Neuronal stem cell (in vitro differentiated cells): ENCODE data around the gene MACF1.

Source experiments
- DNase-seq: peaks from one replicate; pipeline ENCODE4 v3.0.0-alpha.2; 2013; ENCODE audit warnings: low spot score
- H2AFZ ChIP-seq: one replicate; pipeline ENCODE4 v1.6.1; 2013; ENCODE audit warnings: mild to moderate bottlenecking, low read length, inconsistent platforms
- H2AK5ac ChIP-seq: 2 replicates; pipeline ENCODE4 v1.6.1; 2013; ENCODE audit warnings: low read depth, mild to moderate bottlenecking, inconsistent platforms, low read length, moderate library complexity, mixed read lengths
- H2BK120ac ChIP-seq: 2 replicates; pipeline ENCODE4 v1.6.1; 2013; ENCODE audit warnings: low read depth, mild to moderate bottlenecking, inconsistent platforms, low read length, moderate library complexity, mixed read lengths
- H2BK12ac ChIP-seq: one replicate; pipeline ENCODE4 v1.6.1; 2013; ENCODE audit warnings: low read length, inconsistent platforms
- H2BK15ac ChIP-seq: 2 replicates; pipeline ENCODE4 v1.6.1; 2013; ENCODE audit warnings: mild to moderate bottlenecking, low read length, inconsistent platforms, mixed read lengths
- H2BK5ac ChIP-seq: one replicate; pipeline ENCODE4 v1.6.1; 2013; ENCODE audit warnings: inconsistent platforms, mild to moderate bottlenecking, low read length, moderate library complexity
- H3K14ac ChIP-seq: one replicate; pipeline ENCODE4 v1.6.1; 2013; ENCODE audit warnings: low read length, inconsistent platforms
- H3K18ac ChIP-seq: 2 replicates; pipeline ENCODE4 v1.6.1; 2013; ENCODE audit warnings: low read length, inconsistent platforms
- H3K23ac ChIP-seq: 2 replicates; pipeline ENCODE4 v1.6.1; 2013; ENCODE audit warnings: low read depth, mild to moderate bottlenecking, mixed read lengths, low read length, inconsistent platforms; ENCODE audit not compliant: poor library complexity
- H3K27ac ChIP-seq: replicated peaks from 3 replicates; pipeline ENCODE4 v1.5.1; 2013; ENCODE audit warnings: low read length, inconsistent platforms
- H3K27me3 ChIP-seq, 3 experiments: 2 replicates each; pipeline ENCODE4 v1.6.1; 2013; ENCODE audit warnings: low read length in 3 of 3, mild to moderate bottlenecking in 2 of 3, inconsistent platforms in 1 of 3, low read depth in 1 of 3, mixed read lengths in 1 of 3, moderate library complexity in 1 of 3; ENCODE audit not compliant: control insufficient read depth in 3 of 3, insufficient read depth in 3 of 3
- H3K36me3 ChIP-seq, 2 donors: replicated peaks in 1 of 2; 2 replicates each; pipeline ENCODE4 v1.6.1; 2013; ENCODE audit warnings: low read length in 2 of 2; ENCODE audit not compliant: control insufficient read depth in 2 of 2, insufficient read depth in 2 of 2
- H3K4ac ChIP-seq: 2 replicates; pipeline ENCODE4 v1.6.1; 2013; ENCODE audit warnings: inconsistent platforms, mild to moderate bottlenecking, low read length, moderate library complexity
- H3K4me1 ChIP-seq, 2 donors: 1 replicate in 1 of 2; 2 replicates in 1 of 2; pipeline ENCODE4 v1.6.1; 2013; ENCODE audit warnings: low read length in 2 of 2, low read depth in 1 of 2; ENCODE audit not compliant: control insufficient read depth in 2 of 2, insufficient read depth in 1 of 2
- H3K4me2 ChIP-seq: one replicate; pipeline ENCODE4 v1.6.1; 2013; ENCODE audit warnings: mild to moderate bottlenecking, low read length, inconsistent platforms; ENCODE audit not compliant: insufficient read depth, poor library complexity, severe bottlenecking
- H3K4me3 ChIP-seq, 2 donors: 2 replicates each; pipeline ENCODE4 v1.5.1; 2013; ENCODE audit warnings: low read length in 2 of 2, mild to moderate bottlenecking in 2 of 2, inconsistent platforms in 1 of 2, moderate library complexity in 1 of 2
- H3K79me1 ChIP-seq: one replicate; pipeline ENCODE4 v1.6.1; 2013; ENCODE audit warnings: low read depth, mild to moderate bottlenecking, inconsistent platforms, low read length, moderate library complexity
- H3K9ac ChIP-seq: one replicate; pipeline ENCODE4 v1.6.1; 2013; ENCODE audit warnings: mild to moderate bottlenecking, low read depth, low read length, inconsistent platforms; ENCODE audit not compliant: poor library complexity
- H3K9me3 ChIP-seq, 2 donors: replicated peaks in 1 of 2; 2 replicates each; pipeline versions ENCODE3 to v1.6.1; 2013; ENCODE audit warnings: low read length in 2 of 2, mild to moderate bottlenecking in 2 of 2, inconsistent platforms in 1 of 2, low read depth in 1 of 2, mixed read lengths in 1 of 2, moderate library complexity in 1 of 2; ENCODE audit not compliant: control insufficient read depth in 2 of 2, insufficient read depth in 1 of 2
- H4K8ac ChIP-seq: one replicate; pipeline ENCODE4 v1.6.1; 2013; ENCODE audit warnings: low read depth, mild to moderate bottlenecking, inconsistent platforms, low read length, moderate library complexity
- H4K91ac ChIP-seq: one replicate; pipeline ENCODE4 v1.6.1; 2013; ENCODE audit warnings: low read length, low read depth, mild to moderate bottlenecking, inconsistent platforms; ENCODE audit not compliant: poor library complexity
- WGBS, 2 donors: extraction: QIAGEN DNeasy Blood & Tissue Kit; methylation state at CpG; one replicate each; pipeline ENCODE4 v1.1.7; 2013; ENCODE audit warnings: missing lambda C conversion rate in 2 of 2, mixed read lengths in 1 of 2; ENCODE audit not compliant: insufficient read length in 2 of 2, insufficient replicate concordance in 1 of 2; ENCODE audit errors: extremely low coverage in 2 of 2; 5-methylcytosine and 5-hydroxymethylcytosine counted together

The MACF1 gene

DNA sequence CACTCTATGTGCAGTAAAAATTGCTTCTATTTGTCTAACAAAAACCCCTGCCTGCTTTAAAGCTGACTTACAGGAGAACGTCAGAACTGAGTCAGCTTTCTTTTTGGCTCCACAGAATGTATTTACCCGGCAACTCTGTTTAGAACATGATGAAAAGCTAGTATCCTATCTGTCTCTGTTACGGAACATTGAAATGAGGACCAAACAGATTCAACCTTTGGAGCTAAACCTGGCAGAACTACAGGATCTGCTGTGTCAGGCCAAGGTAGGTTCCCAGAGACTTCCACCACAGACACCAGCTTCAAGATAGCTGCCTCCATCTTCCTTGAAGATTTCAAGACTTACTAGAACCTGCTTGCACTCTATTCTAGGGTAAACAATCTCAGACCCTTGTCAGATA, 132.6 kb downstream of the MACF1 start:
- DNase-seq: no peak
- Histone ChIP-seq H3K9me3 (no peaks in the 10 kb centered on the region), H3K36me3 (peaks cover 35 to 97% of the 10 kb centered on the region in 2 donors), H3K27me3 (no peaks in the 10 kb centered on the region), H3K4ac (no peak overlapping the region), H3K4me2 (no peak overlapping the region), H2BK5ac (no peak overlapping the region), H2AK5ac (no peak overlapping the region), H2BK12ac (no peak overlapping the region), H2BK15ac (no peak overlapping the region), H3K14ac (no peak overlapping the region), H3K23ac (no peak overlapping the region), H2AFZ (no peak overlapping the region), H3K9ac (no peak overlapping the region), H3K27ac (no peak overlapping the region), H3K4me3 (no peak overlapping the region), H2BK120ac (no peak overlapping the region), H4K8ac (no peak overlapping the region), H3K4me1 (no peaks in the 10 kb centered on the region), H3K18ac (no peak overlapping the region), H4K91ac (no peak overlapping the region), H3K79me1 (peaks cover 2% of the 10 kb centered on the region)
- no CpG with 5 or more reads among the region's 3 CpGs for WGBS, 2 donors

DNA sequence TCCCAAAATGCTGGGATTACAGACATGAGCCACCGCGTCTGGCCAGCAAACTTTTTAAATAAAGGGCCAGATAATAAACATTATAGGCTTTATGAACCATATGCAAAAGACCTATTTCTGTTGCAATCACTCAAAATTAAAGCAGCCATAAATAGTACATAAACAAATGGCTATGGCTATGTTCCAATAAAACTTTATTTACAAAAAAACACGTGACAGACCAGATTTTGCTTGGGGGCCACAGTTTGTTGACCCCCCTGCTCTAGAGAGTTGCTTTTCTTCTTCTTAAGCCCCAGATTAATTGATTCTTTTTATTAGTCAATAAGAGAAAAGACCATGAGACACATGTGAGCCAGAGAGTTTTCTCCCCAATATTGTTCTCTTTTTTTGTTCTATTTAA, 138.3 kb downstream of the MACF1 start:
- peaks cover 37 to 93% of the 10 kb centered on the region in 2 donors for H3K36me3 ChIP-seq
- H3K4me2 ChIP-seq: no peak overlapping the region
- H3K14ac ChIP-seq: no peak overlapping the region
- no peaks in the 10 kb centered on the region for H3K4me1 ChIP-seq
- no peaks in the 10 kb centered on the region for H3K9me3 ChIP-seq
- no peak overlapping the region for H2BK15ac ChIP-seq
- H3K4ac ChIP-seq: no peak overlapping the region
- H4K8ac ChIP-seq: no peak overlapping the region
- WGBS, 2 donors: no CpG with 5 or more reads among the region's 3 CpGs
- no peak overlapping the region for H3K23ac ChIP-seq
- no peak overlapping the region for H3K4me3 ChIP-seq
- H2BK120ac ChIP-seq: no peak overlapping the region
- no peak overlapping the region for H3K9ac ChIP-seq
- peaks cover 2% of the 10 kb centered on the region for H3K79me1 ChIP-seq
- no peak overlapping the region for H2AFZ ChIP-seq
- no peak for DNase-seq
- H2BK12ac ChIP-seq: no peak overlapping the region
- H2BK5ac ChIP-seq: no peak overlapping the region
- H3K27ac ChIP-seq: no peak overlapping the region
- no peak overlapping the region for H4K91ac ChIP-seq
- no peak overlapping the region for H2AK5ac ChIP-seq
- H3K18ac ChIP-seq: no peak overlapping the region
- no peaks in the 10 kb centered on the region for H3K27me3 ChIP-seq

DNA sequence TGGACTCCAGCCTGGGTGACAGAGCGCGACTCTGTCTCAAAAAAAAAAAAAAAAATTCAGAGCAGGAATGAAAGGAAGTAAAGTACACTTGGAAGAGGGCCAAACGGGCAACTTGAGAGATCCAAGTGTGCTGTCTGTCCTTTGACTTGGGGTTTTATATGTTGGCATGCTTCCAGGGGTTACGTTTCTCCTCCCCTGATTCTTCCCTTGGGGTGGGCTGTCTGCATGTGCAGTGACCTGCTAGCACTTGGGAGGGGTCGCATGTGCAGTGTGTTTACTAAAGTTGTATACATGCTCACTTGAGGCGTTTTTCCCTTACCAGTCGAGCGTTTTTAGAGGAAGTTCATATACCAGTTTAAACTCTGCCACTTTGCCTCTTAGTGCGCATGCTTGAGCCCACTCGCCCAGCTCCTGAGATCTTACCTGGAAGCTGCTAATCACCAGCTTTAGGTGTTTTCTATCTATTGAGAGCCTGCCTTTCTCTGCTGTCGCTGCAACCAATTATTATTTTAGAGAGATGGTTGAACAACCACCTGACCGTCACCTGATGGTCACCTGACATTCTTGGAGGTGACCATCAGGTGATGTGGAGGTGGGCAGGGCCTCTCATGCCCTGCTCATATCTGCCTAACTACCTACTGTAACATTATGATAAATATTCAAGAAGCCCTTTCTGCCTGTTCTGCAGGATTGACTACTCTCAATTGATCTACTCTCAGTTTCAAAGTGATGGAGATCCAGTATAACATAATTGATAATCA, 140.1 kb downstream of the MACF1 start:
- no peak overlapping the region for H4K91ac ChIP-seq
- no peak overlapping the region for H3K27ac ChIP-seq
- no peak overlapping the region for H2BK5ac ChIP-seq
- H3K4me1 ChIP-seq: no peaks in the 10 kb centered on the region
- no peak overlapping the region for H2AFZ ChIP-seq
- H3K9me3 ChIP-seq: no peaks in the 10 kb centered on the region
- no peak overlapping the region for H4K8ac ChIP-seq
- no peak overlapping the region for H3K4me3 ChIP-seq
- no peaks in the 10 kb centered on the region for H3K27me3 ChIP-seq
- no CpG with 5 or more reads among the region's 12 CpGs for WGBS, 2 donors
- DNase-seq: no peak
- H2BK120ac ChIP-seq: no peak overlapping the region
- H3K79me1 ChIP-seq: peaks cover 3% of the 10 kb centered on the region
- no peak overlapping the region for H2AK5ac ChIP-seq
- no peak overlapping the region for H3K4ac ChIP-seq
- no peak overlapping the region for H2BK12ac ChIP-seq
- H3K23ac ChIP-seq: no peak overlapping the region
- no peak overlapping the region for H3K14ac ChIP-seq
- no peak overlapping the region for H3K4me2 ChIP-seq
- H3K9ac ChIP-seq: no peak overlapping the region
- no peak overlapping the region for H2BK15ac ChIP-seq
- peaks cover 38 to 93% of the 10 kb centered on the region in 2 donors for H3K36me3 ChIP-seq
- no peak overlapping the region for H3K18ac ChIP-seq

DNA sequence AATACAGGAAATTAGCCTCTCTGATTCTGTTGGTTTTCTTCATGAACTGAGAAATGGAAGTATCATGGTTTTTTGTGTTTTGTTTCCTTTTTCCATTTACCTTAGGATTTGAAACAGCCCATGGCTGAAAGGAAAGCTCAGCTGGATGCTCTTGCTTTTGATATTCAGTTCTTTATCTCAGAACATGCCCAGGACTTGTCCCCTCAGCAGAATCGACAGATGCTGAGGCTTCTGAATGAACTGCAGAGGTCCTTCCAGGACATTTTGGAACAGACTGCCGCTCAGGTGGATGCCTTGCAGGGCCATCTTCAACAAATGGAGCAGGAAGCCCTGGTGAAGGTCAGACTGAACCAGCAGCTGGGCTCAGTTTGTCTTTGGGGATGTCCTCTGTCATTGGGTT, 142.4 kb downstream of the MACF1 start:
- no peaks in the 10 kb centered on the region for H3K4me1 ChIP-seq
- H3K18ac ChIP-seq: no peak overlapping the region
- H3K23ac ChIP-seq: no peak overlapping the region
- no peak for DNase-seq
- no peak overlapping the region for H2AK5ac ChIP-seq
- no peak overlapping the region for H2AFZ ChIP-seq
- H2BK15ac ChIP-seq: no peak overlapping the region
- no peak overlapping the region for H2BK12ac ChIP-seq
- no CpG with 5 or more reads among the region's 2 CpGs for whole genome bisulfite sequencing, 2 donors
- H2BK120ac ChIP-seq: no peak overlapping the region
- no peak overlapping the region for H3K27ac ChIP-seq
- no peak overlapping the region for H3K4ac ChIP-seq
- H4K91ac ChIP-seq: no peak overlapping the region
- H3K36me3 ChIP-seq: peaks cover 40 to 94% of the 10 kb centered on the region in 2 donors
- no peak overlapping the region for H4K8ac ChIP-seq
- H3K9me3 ChIP-seq: no peaks in the 10 kb centered on the region
- H3K4me2 ChIP-seq: no peak overlapping the region
- H3K4me3 ChIP-seq: no peak overlapping the region
- H3K14ac ChIP-seq: no peak overlapping the region
- no peaks in the 10 kb centered on the region for H3K27me3 ChIP-seq
- H3K79me1 ChIP-seq: peaks cover 2% of the 10 kb centered on the region
- no peak overlapping the region for H3K9ac ChIP-seq
- no peak overlapping the region for H2BK5ac ChIP-seq
